ENCODE results near the gene WDR5.
"Not testable (repeated sequence)": the region's sequence is repeated elsewhere in the genome, so short reads cannot be mapped to it uniquely, and the experiment has no call there.

WDR5 gene

DNA sequence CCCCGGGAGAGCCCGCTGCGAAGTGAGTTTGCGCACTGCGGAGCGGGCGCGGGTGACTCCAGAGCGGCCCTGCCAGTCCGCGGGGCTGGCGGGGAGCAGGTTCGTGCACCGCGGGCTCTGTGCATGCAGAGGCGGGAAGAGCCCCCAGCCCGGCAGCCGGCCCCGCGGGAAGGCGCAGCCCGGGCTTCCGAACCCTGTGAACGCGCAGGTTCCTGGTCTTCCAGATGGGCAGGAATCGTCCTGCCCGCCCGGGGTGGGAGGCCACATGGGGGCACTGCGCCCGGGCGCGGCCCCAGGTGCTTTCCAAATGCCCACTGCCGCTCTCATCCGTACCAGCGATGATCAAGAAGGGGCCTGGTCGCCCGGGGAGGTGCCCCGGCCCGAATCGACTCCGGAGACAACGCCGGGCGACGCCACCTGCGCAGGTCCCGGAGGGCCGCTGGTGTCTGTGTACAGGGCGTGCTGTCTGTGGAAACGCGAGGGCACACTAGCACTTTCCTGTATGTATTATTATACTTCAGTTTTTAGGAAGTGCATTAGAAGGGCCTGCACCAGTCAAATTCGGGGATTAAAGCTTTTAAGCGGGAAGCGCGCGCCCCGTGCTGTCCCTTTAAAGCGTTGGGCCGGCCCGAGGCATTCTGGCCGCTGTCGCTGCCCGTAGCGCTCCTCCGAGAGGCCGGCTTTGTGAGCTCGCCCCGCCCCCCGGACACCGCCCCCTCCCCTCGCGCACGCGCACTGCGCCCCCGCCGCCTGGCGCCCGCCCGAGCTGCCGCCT is at the start of gene WDR5:
WDR5 (plus strand) TSS at position 740 of the 775 bp plus-strand sequence. CDS start 3,796 bp downstream, outside the sequence.
- peak; percentile 84 for DNase-seq

DNA sequence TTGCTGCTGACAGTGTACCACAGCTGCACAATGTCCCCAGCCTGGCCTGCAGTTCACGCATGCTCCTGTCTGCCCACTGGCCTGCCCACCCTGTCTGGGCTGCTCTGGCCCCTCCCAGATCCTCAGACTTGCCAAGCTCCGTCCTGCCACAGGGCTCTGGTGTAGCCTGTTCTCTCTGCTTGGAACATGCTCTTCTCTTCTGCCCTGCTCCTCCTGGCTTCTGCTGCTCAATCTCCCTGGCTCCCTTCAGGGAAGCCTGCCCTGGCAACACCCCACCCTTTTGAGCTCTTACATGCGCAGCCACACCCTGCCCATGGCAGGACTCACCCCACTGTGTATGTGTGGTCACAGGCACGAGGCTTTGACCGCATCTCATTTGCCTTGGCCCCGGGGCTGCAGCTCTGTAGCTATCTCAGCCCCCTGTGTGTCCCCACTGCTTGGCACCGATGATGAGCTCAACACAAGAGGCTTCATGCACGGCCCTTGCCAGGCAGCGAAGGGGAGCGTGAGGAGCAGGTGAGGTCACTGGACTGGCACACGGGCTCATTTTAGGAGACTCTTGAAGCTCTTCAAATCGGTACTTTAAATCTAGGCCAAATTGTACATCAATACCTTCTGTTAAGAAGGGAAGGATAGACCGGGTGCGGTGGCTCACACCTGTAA is 47.7 kb upstream of the WDR5 start:
- DNase-seq: no peak

DNA sequence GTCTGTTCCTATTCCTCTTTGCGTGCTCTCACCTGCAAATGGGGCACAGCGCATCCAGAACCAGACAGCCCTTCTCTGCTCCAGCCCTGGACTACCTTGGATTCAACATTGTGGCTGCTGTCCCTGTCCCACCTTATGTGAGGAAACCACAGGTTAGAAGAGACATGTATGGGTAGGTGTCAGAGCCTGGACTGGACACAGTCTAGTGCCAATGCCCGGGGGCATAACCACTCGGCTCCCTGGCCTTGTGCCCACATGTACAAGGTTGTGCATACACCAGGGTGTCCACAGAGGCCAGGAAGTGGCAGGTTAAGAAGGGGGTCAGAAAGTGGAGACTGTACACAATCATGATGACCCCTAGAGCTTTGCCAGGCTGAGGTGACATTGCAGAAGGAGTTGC is 45.9 kb upstream of the WDR5 start:
- DNase-seq: no peak

DNA sequence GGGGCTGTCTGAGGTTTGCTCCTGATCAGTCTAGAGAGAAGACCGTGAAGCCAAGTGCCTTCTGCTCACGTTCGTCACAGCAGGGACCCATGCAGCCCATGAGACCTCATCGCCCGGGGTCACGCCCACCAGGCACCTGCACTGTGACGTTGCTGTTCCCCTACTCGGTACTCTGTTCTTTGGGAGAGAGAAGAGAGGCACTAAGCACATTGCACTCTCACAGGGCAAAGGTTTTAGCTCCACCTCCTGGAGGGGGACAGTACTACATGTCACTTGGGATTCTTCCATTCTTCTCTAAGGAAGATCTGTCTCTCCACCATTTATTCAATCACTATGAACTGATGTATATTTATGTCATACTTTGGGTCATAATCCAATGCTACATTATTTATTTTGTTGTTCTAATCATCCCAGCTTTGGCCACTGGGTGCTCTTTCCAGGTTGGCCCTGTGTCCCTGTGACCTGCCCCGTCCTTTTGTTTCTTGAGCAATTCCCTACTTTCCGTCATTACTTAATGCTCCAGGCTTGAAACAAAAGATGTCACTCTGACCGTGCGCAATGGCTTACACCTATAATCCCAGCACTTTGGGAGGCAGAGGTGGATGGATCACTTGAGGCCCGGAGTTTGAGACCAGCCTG is 36.6 kb upstream of the WDR5 start:
- DNase-seq: no peak

DNA sequence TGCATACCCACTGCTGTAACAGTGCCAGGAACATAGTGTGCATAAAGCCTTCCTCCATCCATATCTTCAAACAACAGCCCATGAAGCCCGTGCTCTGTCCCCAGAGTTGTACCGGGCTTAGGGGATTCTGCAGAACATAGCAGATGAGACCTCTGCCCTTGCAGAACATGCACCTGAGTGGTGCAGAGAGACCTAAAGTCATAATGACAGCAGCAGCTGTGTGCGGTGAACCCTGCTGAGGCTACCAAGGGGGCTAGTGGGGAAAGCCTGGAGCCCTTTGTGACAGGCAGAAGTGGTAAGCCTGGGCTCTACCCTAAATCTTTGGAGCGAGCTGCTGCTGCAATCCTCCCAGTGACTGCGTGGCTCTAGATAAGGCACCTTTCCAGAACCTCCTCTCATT is 35.8 kb upstream of the WDR5 start:
- DNase-seq: no peak

DNA sequence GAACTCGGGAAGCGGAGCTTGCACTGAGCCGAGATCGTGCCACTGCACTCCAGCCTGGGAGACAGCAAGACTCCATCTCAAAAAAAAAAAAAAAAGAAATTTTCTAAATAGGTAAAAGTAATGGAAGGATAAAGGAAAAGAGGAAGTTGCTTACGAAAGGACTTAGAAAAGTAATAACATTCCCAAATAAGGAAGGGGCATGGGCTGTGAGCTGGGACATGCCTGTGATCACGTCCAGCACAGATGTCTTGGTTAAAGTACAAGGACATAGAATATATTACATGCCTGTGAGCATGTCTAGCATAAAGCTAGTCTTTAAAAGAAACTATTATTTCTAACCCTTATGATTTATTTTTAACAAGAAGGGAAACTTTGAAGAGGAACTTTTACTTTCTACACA is 34.7 kb upstream of the WDR5 start:
- not testable (repeated sequence) for DNase-seq

DNA sequence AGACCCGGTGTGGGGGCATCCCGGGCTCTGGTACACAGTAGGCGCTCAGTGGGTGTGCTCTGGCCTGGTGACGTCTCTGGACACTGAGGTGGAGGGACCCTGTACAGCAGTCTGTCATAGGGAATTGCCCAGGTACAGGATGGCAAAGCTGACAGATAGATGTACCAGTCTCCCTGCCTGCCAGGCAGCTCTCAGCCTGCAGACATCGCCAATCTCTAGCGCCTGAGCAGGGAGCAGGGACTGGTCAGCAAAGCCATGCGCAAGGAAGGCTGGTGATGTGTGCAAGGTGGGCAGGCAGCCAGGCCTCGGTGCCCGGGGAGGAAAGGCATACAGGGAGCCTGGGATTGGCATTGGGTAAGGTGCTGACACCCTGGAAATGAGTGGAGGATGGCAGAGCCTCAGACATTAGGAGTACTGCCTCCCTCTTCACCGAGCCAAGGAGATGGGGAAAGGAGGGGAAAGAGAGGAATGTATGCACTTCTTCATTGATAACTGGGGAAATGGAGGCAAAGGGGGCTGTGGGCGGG is 34.2 kb upstream of the WDR5 start:
- no peak for DNase-seq

DNA sequence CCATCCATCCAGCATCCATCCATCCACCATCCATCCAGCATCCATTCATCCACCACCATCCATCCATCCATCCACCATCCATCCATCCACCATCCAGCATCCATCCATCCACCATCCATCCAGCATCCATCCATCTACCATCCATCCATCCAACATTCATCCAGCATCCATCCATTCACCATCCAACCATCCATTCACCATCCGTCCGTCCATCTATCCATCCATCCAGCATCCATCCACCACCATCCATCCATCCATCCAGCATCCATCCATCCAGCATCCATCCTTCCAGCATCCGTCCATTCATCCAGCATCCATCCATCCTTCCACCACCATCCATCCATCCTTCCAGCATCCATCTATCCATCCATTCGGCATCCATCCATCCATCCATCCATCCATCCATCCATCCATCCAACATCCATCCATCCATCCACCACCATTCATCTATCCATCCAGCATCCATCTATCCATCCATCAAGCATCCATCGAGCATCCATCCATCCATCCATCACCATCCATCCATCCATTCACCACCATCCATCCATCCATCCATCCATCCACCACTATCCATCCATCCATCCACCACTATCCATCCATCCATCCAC is 32.4 kb upstream of the WDR5 start:
- DNase-seq: no peak

DNA sequence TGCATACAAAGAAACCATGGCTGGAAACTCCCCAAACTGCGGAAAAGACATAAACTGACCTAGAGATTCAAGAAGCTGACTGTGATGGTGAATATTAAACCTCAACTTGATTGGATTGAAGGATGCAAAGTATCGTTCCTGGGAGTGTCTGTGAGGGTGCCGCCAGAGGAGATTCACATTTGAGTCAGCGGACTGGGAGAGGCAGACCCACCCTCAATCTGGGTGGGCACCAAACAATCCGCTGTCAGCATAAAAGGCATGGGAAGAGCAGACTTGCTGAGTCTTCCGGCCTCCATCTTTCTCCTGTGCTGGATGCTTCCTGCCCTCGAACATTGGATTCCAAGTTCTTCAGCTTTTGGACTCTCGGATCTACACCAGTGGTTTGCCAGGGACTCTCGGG is 24.8 kb upstream of the WDR5 start:
- DNase-seq: no peak

DNA sequence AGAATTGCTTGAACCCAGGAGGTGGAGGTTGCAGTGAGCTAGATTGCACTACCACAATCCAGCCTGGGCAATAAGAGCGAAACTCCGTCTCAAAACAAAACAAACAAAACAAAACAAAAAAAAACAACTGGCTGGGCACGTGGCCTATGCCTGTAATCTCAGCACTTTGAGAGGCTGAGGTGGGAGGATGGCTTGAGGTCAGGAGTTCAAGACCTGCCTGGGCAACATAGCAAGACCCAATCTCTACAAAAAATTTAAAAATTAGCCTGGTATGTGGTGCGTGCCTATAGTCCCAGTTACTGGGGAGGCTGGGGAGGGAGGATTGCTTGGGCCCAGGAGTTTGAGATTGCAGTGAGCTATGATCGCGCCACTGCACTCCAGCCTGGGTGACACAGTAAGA is 23.3 kb upstream of the WDR5 start:
- DNase-seq: no peak

DNA sequence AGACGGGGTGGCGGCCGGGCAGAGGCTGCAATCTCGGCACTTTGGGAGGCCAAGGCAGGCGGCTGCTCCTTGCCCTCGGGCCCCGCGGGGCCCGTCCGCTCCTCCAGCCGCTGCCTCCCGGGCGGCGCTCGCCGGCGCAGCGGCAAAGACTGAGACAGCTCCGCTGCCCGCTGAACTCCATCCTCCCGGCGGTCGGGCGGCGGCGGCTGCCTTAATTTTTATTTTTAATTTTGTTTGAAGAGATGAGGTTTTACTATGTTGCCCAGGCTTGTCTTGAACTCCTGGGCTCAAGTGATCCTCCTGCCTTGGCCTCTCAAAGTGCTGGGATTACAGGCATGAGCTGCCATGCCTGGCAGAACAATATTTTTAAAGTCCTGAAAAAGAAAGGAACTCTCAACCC is 16.9 kb upstream of the WDR5 start:
- not testable (repeated sequence) for DNase-seq

DNA sequence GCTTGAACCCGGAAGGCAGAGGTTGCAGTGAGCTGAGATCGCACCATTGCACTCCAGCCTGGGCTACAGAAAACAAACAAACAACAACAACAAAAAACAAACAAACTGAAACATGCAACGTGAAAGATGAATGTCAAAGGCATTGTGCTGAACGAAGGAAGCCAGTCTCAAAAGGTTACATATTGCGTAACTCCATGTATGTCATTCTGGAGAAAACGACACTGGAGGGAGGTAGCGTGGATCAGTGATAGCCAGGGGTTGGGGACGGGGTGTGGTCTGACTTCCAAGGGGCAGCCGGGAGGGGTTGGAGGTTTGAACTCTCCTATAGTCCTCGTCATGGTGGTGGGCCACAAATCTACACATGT is 12.1 kb upstream of the WDR5 start:
- DNase-seq: no peak

DNA sequence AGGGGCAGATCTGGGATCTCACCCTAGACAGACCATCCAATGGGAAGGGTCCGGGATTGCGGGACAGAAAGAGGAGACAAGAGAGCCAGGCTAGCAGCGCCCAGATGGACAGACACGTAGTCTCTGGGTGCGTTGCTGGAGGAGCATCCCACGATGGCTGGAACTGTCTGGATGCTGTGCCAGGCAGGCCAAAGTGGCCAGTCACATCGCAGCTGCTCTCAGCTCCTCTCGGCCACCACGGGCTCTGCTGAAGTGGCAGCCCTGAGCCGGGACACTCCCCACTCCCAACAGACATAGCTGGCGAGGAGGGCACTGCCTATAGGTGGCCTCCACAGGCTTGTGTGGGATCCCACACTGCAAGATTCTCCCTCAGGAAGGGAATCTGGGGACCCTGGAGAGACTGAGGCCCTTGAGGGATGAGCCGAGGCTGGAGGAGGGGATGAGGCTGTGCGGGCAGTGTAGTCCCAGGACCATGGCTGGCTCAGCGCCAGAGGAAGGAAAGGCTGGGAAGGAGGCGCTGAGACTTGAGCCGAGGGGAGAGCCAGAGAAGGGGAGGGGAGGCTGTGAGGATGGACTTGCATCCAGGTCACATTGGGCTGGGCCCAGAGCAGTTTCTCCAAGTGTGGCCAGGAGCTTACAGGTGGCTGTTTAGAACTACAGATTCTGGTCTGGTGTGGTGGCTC is 10.3 kb upstream of the WDR5 start:
- no peak for DNase-seq

DNA sequence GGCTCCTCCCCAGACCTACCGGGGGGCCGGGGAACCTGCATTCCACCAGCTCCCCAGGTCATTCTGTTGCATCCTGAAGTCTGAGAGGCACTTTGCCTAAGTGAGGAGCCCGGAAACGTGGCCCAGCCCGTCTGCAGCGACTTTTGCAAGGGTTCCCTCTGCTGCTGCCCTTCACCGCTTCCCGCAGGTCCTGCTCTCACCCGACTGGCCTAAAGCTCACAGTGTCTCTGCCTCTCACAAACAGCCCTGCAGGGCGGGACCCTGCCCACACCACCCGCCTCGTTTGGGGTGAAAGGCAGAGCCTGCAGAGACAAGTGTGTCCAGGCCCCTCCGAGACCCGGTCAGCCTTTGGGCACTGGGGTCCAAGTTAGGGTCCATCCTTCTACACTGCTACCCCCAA is 9.5 kb upstream of the WDR5 start:
- no peak for DNase-seq

DNA sequence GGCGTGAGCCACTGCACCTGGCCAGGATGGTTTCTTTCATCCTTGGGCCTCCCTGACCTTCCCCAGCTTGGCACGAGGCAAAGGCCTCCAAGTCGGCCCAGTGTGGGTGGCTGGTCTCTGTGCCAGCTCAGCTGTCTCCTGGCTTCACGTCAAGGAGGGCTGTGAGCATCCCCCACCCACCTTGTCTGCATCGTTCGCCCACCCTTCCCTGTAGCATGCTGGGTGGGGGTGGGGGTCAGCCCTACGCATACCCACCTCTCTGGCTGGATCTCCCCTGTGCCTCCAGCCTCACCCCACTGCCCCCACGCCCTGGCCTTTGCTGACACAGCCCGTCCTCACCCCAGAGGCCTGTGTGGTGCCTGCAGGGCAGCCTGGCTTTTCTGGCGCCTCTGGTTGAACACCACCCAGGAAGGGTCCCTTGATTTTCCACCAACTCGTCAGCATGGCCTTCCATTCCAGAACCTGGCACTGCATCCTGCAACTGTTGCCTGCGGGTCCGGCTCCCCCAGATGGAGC is 8.8 kb upstream of the WDR5 start:
- DNase-seq: no peak

DNA sequence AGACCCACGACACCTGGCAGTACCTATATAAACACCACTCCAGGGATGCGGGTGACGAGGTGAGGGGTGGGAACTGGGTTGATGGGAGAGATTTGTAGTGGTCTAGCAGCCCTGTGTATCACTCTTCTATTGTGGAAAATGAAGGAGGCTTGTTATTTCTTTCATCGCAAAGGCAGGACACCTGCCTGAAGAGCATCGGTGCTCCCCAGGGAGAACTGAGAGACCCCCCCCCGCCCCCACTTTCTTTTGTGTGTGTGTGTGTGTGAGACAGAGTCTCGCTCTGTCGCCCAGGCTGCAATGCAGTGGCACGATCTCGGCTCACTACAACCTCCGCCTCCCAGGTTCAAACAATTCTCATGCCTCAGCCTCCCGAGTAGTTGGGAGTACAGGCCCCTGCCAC is 8.3 kb upstream of the WDR5 start:
- DNase-seq: no peak

DNA sequence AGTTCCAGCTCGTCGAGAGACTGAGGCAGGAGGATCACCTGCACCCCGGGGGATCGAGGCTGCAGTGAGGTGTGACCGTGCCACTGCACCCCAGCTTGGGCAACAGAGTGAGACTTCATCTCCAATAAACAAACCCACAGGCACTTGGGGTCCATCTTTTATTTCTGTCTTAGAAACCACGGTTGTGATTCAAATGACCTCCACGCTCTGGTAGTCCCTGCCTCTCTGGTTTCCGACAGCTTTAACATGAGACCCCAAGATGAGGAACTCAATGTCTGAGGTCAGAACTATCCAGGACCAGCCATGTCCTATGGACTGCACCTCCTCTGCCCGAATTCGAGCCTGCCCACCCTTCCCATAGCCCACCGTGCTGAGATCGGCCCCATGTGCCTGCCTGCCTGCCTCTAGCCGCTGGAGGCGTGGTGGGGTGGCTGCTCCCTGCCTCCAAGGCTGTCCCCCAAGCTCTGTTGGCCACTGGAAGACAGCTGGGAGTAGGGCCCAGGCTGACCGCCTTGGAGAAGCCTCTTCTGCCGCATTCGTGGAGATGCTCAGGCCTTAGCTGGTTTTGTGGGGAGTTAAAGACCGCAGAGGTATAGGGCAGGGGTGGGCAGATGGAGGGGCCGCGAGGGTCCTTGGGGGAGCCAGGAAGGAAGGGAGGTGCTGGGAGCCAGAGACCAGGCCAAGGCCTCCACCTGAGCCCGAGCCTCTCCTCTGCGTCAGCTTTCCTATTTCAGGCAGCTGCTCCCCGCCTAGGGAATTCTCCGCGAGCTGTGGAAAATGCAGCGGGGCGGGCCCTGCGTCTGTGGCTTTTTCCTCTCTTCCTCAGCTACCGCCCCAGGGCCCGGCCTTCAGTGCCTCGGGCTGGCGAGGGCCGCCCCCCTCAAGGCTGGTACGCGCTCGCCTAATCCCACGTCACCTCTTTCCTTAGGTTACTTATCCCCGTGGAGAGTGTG is 6.9 kb upstream of the WDR5 start:
- no peak for DNase-seq

DNA sequence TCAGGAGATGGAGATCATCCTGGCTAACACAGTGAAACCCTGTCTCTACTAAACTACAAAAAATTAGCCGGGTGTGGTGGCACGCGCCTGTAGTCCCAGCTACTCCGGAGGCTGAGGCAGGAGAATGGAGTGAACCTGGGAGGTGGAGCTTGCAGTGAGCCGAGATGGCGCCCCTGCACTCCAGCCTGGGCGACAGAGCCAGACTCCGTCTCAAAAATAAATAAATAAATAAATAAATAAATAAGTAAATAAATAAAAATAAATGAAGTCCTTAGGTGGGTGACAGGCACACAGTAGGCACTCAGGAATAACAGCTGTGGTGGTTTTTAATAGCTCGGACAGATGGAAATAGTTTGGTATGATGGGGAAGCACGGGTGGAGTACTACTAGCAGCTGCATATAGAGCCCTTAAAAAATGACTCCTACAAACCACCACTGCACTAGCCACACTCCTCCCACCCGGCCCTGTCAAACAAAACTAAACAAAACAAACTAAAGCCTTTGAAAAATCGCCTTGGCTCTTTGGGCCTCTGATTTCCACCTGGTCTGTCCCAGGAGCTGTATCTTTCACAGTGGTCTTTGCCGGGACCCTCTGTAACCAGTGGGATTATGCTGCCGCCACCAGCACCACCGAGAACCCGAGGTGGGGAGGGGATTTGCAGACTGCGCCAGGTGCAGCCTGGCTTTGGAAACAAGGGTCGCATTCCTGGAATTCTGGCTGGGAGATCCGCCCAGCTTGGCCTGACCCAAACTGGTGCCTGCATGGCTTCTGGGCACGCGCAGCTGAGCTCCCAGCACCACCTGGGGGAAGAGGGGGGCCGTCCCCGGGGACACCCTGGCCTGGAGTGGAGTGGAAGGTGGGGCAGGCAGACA is 5.1 kb upstream of the WDR5 start:
- no peak for DNase-seq

DNA sequence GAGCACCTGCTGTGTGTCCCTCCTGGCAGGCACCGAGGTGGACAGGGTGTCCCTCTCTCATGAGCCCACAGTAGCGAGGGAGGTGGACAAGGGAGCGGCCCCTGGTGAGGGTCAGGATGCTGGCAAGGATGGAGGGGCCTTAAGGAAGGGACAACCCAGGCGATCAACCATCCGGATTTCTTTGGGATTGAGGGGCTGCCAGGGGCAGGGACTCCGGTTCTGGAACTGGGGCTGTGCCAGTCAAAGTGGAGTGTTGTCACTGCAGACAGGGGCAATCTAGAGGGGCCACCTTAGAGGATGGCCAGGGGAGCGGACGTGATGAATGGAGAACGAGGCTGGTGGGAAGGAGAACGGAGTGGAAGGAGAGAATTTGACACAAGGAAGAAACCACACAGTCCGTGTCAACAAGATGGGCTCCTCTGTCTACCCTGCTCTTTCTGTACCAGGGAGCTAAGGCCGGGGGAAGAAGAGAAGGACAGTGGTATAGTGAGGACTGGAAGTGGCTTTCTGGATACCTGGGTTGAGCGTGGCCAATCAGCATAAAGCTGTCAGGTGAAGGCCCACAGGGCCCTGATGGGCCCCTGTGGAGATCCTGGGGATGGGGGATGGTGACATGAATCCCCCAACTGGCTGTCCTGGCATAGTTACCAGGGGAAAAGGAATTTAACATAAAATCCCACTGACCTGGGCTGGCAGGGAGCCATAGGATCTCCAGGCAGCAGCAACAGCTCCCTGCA is 4.2 kb upstream of the WDR5 start:
- no peak for DNase-seq

Data from NK-92 treated with Interleukin-12 subunit alpha and Interleukin-12 subunit beta, amount 100 ng/mL, for 24 hours (cell line).